GM12873 (cell line): ENCODE data around the gene MTIF3.
A peak's percentile ranks its signal among the peaks of the same experiment; 100 is the strongest.

Experiments used
- CTCF ChIP-seq: IDR thresholded peaks from 2 replicates; pipeline ENCODE4 v1.5.1; 2012; ENCODE audit warnings: low read depth, mild to moderate bottlenecking, moderate library complexity, low read length, control low read depth; ENCODE audit not compliant: insufficient read depth; ENCODE audit errors: missing control alignments

MTIF3 gene

GRCh38 chr13:27437126-27437525 is 13.2 kb downstream of the MTIF3 start:
- no peak for TF ChIP-seq CTCF

- no peak for TF ChIP-seq CTCF
Measured at GRCh38 chr13:27432611-27433210, 17.7 kb downstream of the MTIF3 start.

- TF ChIP-seq CTCF = no peak
Measured at GRCh38 chr13:27432180-27432579, 18.2 kb downstream of the MTIF3 start.

GRCh38 chr13:27428160-27428559 is 22.2 kb downstream of the MTIF3 start:
- no peak for TF ChIP-seq CTCF

- no peak for TF ChIP-seq CTCF
Measured at GRCh38 chr13:27427641-27428040, 22.7 kb downstream of the MTIF3 start.

GRCh38 chr13:27425918-27426630 is 24.3 kb downstream of the MTIF3 start:
- peak; percentile 40 for TF ChIP-seq CTCF

GRCh38 chr13:27425158-27425917 is 25.0 kb downstream of the MTIF3 start:
- TF ChIP-seq CTCF = no peak
